Dedifferentiated amniotic fluid mesenchymal stem cell (primary cell): ENCODE measurements around the gene THOP1.

Experiments
- DNase-seq: peaks from one replicate; pipeline ENCODE4 v3.0.0-alpha.2; 2016; ENCODE audit errors: extremely low spot score

The THOP1 gene

DNA sequence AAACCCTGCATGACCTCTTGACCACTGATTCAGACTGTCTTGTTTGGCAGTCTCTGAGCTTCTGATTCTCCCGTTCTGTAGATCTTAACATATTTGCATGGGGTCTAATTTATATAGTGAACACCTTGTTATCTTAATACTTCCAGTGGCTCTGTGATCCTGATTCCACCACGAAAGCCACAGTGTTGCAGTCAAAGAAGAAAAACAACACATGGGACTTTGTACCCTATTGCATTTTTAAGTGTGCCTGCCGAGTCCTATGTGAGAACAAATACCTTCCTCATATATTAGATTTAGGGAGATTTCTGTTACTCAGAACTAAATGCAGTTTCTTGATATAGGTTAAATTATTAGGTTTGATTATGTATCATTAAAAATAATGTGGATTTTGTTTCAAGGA is 69.5 kb downstream of the THOP1 start:
- no peak for DNase-seq

DNA sequence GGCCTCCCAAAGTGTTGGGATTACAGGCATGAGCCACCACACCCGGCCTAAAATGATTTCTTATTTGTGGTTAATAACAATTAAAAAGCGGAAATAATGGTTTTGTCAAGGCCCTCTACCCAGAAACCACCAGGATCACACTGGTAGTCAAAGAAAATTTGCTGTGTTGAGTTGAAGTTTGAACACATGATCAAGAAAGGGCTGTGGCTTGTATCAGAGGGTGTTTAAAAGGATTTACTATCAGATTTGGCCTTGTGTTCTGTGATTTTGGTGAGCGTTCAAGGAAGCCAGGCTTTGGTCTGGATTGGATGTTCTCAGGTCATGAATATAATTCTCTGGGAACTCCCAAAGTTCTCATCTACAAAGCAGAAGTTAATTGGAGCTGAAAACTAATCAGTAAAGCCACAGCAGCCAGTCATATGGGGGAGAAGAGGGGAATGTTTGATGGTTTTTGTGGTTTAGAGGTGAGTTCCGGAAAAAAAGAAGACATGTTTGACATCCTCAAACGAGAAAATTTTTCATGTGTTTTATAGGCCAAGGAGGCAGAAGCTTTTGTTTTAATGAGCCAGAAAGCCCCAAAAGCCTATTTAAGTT is 71.3 kb downstream of the THOP1 start:
- DNase-seq = no peak

DNA sequence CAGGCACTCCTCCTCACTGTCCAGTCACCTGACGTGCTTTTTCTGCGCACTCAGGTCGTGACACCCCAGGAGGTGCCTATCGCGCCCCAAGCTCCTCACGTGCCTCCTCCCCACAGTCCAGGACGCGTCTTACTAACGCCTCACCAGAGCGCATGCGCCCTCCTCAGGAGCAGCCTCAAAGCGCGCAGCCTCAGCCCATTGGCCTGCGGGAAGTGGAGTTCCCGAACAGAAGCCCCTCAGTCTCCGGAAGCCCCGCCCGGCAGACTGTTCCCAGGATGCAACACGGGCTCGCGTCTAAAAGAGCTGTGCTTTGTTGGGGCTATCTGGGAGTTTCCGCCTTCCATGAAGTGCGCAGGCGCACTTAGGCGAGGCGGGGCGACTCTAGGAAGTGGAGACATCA is 73.6 kb downstream of the THOP1 start:
- no peak for DNase-seq

DNA sequence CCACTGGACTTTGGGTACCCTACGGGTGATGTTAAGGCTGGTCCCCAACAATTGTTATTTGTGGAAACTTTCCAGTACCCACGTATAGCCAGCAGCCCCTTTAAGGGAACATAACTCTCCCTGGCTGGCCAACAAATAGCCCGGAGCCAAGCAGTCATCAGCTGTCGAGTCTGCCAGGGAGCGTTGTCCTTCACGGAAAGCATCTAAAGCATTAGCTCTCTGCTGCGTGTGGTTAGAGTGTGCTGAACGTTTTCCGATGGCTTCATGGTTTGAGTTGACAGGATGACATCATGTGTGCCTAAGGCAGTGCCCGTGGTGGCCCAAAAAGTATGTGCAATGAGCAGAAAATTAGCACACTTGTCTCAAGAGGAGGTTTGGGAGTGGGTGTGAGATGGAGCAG is 78.5 kb downstream of the THOP1 start:
- no peak for DNase-seq
